ENCODE data around the gene SEMA5B. TPM values are rescaled to one million over a fixed set of nuclear protein-coding genes. Genes with fewer than 3 reads are reported as not detected.

SEMA5B gene
- total and polyA plus RNA-seq, 2 donors (not counting 1 experiment from before 2014, with no cell fraction given): not detected

DNA sequence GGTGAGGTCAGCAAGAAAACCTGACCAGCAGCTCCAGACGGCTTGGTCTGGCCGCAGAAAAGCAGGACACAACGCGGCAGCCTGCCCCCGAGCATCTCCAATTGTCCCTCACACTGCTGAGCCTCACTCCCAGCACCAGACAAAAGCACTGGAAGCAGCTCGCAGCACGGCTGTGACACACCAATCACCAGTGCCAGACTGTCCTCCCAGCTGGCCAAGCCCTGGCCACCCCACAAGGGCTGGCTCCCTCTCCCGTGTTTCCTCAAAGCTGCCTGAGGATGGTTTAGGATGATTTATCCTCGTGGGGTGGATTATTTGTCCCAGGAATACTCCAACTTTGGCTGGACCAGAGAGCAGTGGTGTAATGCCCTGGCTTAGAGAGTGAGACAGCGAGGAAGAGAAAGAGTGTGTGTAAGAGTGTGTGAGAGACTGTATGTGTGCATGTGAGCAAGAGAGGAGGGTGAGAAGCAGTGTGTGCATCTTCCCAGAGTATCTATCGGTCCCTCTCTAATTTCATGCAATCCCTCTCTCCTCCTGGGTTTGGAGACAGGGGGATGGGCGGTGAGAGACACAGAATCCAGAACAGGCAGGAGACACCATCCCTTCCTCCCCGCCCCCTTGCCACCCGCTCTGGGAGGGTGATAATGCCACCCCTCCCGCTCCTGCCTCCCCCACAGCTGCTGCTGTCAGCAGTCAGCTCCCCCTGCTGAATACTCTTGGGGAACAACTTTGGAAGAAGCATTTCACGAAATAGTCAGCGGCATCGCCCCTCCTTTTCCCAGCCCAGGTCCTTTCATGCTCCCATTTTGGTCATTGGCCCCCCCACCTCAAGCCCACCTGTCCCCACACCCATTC lies 34.2 kb downstream of the SEMA5B start:
- Mint-ChIP-seq H3K27me3 (peaks cover 37% of the 10 kb centered on the region), H3K4me3 (no peak overlapping the region), H3K27ac (no peak overlapping the region), H3K4me1 (no peaks in the 10 kb centered on the region), H3K9me3 (ENCODE audit: insufficient read depth) (no peaks in the 10 kb centered on the region)
- Histone ChIP-seq H3K79me2 (ENCODE audit: control insufficient read depth, insufficient read depth, low read length) (no peaks in the 10 kb centered on the region), H3K27me3 (replicated peaks in 1 of 4; ENCODE audit: control extremely low read depth in 1 of 4, control insufficient read depth in 3 of 4, insufficient read depth in 4 of 4, low read length in 3 of 4) (peaks cover 0 to 18% (median 3%) of the 10 kb centered on the region in 4 experiments), H3K4me2 (replicated peaks; ENCODE audit: low read depth, low read length, poor library complexity, severe bottlenecking) (no peak overlapping the region), H3K4me1 (ENCODE audit: control insufficient read depth in 2 of 2, insufficient read depth in 2 of 2, low read length in 2 of 2) (no peaks in the 10 kb centered on the region), H3K36me3 (replicated peaks in 1 of 2; ENCODE audit: control extremely low read depth in 1 of 2, control insufficient read depth in 1 of 2, extremely low read depth in 1 of 2, insufficient read depth in 2 of 2, low read length in 1 of 2) (no peaks in the 10 kb centered on the region), H3K27ac (ENCODE audit: low read length in 2 of 2) (no peak overlapping the region), H3K4me3 (ENCODE audit: control extremely low read depth in 1 of 5, extremely low read depth in 1 of 5, insufficient read depth in 1 of 5, low read depth in 2 of 5, low read length in 4 of 5) (no peak overlapping the region), H3K9me3 (ENCODE audit: control extremely low read depth in 1 of 3, control insufficient read depth in 2 of 3, insufficient read depth in 1 of 3, low read length in 2 of 3) (no peaks in the 10 kb centered on the region), H3K9ac (ENCODE audit: low read length) (no peak overlapping the region), H2AFZ (ENCODE audit: insufficient read depth, low read depth, low read length, poor library complexity, severe bottlenecking) (no peak overlapping the region), H4K20me1 (ENCODE audit: control insufficient read depth, insufficient read depth, low read length, poor library complexity, severe bottlenecking) (no peaks in the 10 kb centered on the region)
- DNase-seq: no peak
- ATAC-seq (ENCODE audit: low read depth): no peak
- CTCF ChIA-PET: no interaction called here
- WGBS (ENCODE audit: insufficient coverage): 75% methylated on average over 16 of the region's 18 CpGs
- intact Hi-C loops (cut with micrococcal nuclease): no loop called here
- POLR2A ChIA-PET: no interaction called here
- TF ChIP-seq EZH2 (IDR thresholded peaks at IDR 0.05; ENCODE audit: borderline replicate concordance, insufficient read depth, low read depth, low read length, poor library complexity, severe bottlenecking): no peak
- TF ChIP-seq, protein P1, sequence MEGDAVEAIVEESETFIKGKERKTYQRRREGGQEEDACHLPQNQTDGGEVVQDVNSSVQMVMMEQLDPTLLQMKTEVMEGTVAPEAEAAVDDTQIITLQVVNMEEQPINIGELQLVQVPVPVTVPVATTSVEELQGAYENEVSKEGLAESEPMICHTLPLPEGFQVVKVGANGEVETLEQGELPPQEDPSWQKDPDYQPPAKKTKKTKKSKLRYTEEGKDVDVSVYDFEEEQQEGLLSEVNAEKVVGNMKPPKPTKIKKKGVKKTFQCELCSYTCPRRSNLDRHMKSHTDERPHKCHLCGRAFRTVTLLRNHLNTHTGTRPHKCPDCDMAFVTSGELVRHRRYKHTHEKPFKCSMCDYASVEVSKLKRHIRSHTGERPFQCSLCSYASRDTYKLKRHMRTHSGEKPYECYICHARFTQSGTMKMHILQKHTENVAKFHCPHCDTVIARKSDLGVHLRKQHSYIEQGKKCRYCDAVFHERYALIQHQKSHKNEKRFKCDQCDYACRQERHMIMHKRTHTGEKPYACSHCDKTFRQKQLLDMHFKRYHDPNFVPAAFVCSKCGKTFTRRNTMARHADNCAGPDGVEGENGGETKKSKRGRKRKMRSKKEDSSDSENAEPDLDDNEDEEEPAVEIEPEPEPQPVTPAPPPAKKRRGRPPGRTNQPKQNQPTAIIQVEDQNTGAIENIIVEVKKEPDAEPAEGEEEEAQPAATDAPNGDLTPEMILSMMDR (IDR thresholded peaks at IDR 0.05): no peak

DNA sequence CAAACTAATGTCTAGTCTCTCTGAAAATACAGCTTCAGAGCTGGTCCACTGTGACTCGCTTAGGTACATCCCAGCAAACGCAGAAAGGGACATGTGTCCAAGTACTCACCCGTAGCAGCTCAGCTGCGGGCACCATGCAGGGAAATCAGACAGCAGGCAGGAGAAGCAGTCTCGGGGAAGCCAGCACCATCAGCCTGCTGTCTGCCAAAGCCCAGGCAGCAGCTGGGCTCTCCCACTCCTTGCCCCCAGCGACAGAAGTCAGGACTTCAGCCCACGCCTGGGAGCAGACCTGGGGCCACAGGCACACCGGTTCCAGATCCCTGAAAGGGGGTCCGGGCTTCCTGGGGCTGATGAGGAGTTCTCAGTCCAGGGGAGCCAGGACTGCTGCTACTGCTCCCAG lies 34.9 kb downstream of the SEMA5B start:
- H3K27me3 ChIP-seq (replicated peaks in 1 of 4; ENCODE audit: control extremely low read depth in 1 of 4, control insufficient read depth in 3 of 4, insufficient read depth in 4 of 4, low read length in 3 of 4): peaks cover 0 to 23% (median 4%) of the 10 kb centered on the region in 4 experiments
- H4K20me1 ChIP-seq (ENCODE audit: control insufficient read depth, insufficient read depth, low read length, poor library complexity, severe bottlenecking): no peaks in the 10 kb centered on the region
- no peaks in the 10 kb centered on the region for H3K4me1 Mint-ChIP-seq
- no peak for ATAC-seq (ENCODE audit: low read depth)
- no peak for TF ChIP-seq EZH2 (IDR thresholded peaks at IDR 0.05; ENCODE audit: borderline replicate concordance, insufficient read depth, low read depth, low read length, poor library complexity, severe bottlenecking)
- TF ChIP-seq, protein P1 (IDR thresholded peaks at IDR 0.05): no peak
- intact Hi-C loops (cut with micrococcal nuclease): no loop called here
- DNase-seq: no peak
- ChIA-PET CTCF (no interaction called here), POLR2A (no interaction called here)
- peaks cover 43% of the 10 kb centered on the region for H3K27me3 Mint-ChIP-seq
- H3K79me2 ChIP-seq (ENCODE audit: control insufficient read depth, insufficient read depth, low read length): no peaks in the 10 kb centered on the region
- H3K27ac Mint-ChIP-seq: no peak overlapping the region
- no peaks in the 10 kb centered on the region for H3K9me3 Mint-ChIP-seq (ENCODE audit: insufficient read depth)
- 93% methylated on average over 9 of the region's 9 CpGs for WGBS (ENCODE audit: insufficient coverage)
- no peak overlapping the region for H3K9ac ChIP-seq (ENCODE audit: low read length)
- no peak overlapping the region for H2AFZ ChIP-seq (ENCODE audit: insufficient read depth, low read depth, low read length, poor library complexity, severe bottlenecking)
- no peaks in the 10 kb centered on the region for H3K9me3 ChIP-seq (ENCODE audit: control extremely low read depth in 1 of 3, control insufficient read depth in 2 of 3, insufficient read depth in 1 of 3, low read length in 2 of 3)
- H3K4me3 Mint-ChIP-seq: no peak overlapping the region
- no peaks in the 10 kb centered on the region for H3K4me1 ChIP-seq (ENCODE audit: control insufficient read depth in 2 of 2, insufficient read depth in 2 of 2, low read length in 2 of 2)
- no peak overlapping the region for H3K4me2 ChIP-seq (replicated peaks; ENCODE audit: low read depth, low read length, poor library complexity, severe bottlenecking)
- no peak overlapping the region for H3K27ac ChIP-seq (ENCODE audit: low read length in 2 of 2)
- H3K36me3 ChIP-seq (replicated peaks in 1 of 2; ENCODE audit: control extremely low read depth in 1 of 2, control insufficient read depth in 1 of 2, extremely low read depth in 1 of 2, insufficient read depth in 2 of 2, low read length in 1 of 2): no peaks in the 10 kb centered on the region
- H3K4me3 ChIP-seq (ENCODE audit: control extremely low read depth in 1 of 5, extremely low read depth in 1 of 5, insufficient read depth in 1 of 5, low read depth in 2 of 5, low read length in 4 of 5): no peak overlapping the region
